Endothelial cell of umbilical vein (primary cell): ENCODE measurements around the gene PRPF8. TPM values are rescaled to one million over a fixed set of nuclear protein-coding genes. Genes with fewer than 3 reads are reported as not detected.

ENCODE experiments used
- BruUV-seq: library from RNA; stranded (reverse); fragments of 400-500 nt; replicated peaks from 2 replicates; lab custom pipeline; 2021; lab: Mats Ljungman, UMichigan
- CTCF ChIA-PET: fragments of 300-600, 350-600 bp; sonication (Branson Sonifier 250); formaldehyde crosslinking; loops from one replicate; lab custom pipeline; 2021; ENCODE audit warnings: antibody characterized with exemption, inconsistent platforms; lab: Charles Lee
- POLR2A ChIA-PET: fragments of 300-600, 350-600 bp; sonication (Branson Sonifier 250); formaldehyde crosslinking; loops from one replicate; lab custom pipeline; 2021; ENCODE audit warnings: antibody characterized with exemption, inconsistent platforms; lab: Charles Lee
- DNase-seq: peaks from one replicate; pipeline ENCODE4 v3.0.0-alpha.2; 2011; ENCODE audit warnings: low read depth, low spot score
- FAIRE-seq: peaks from 2 replicates; lab custom pipeline; 2011; peaks lifted over from hg19 to GRCh38; lab: Jason Lieb, UNC
- H2AFZ ChIP-seq: 2 replicates; pipeline ENCODE4 v1.6.0; 2012; ENCODE audit warnings: low read depth, low read length, control low read depth, inconsistent platforms
- H3K27ac ChIP-seq: 2 replicates; pipeline ENCODE4 v1.5.1; 2011; ENCODE audit warnings: low read depth, mild to moderate bottlenecking, control low read depth, low read length, moderate library complexity; ENCODE audit not compliant: insufficient read depth
- H3K27me3 ChIP-seq, 2 experiments: 2 replicates each; pipeline versions ENCODE4 v1.6.0 to v1.6.1; 2011; ENCODE audit warnings: low read length in 2 of 2, mixed read lengths in 1 of 2; ENCODE audit not compliant: control insufficient read depth in 2 of 2, insufficient read depth in 2 of 2
- H3K36me3 ChIP-seq, 2 experiments: 2 replicates in 1 of 2; 3 replicates in 1 of 2; pipeline ENCODE4 v1.5.1; 2011; ENCODE audit warnings: low read length in 2 of 2, mild to moderate bottlenecking in 1 of 2, moderate library complexity in 1 of 2; ENCODE audit not compliant: control insufficient read depth in 2 of 2, insufficient read depth in 2 of 2; ENCODE audit errors: extremely low read depth in 1 of 2
- H3K4me1 ChIP-seq: 3 replicates; pipeline ENCODE4 v1.5.1; 2011; ENCODE audit warnings: mild to moderate bottlenecking, low read length; ENCODE audit not compliant: control insufficient read depth, insufficient read depth; ENCODE audit errors: extremely low read depth
- H3K4me2 ChIP-seq: 2 replicates; pipeline ENCODE4 v1.6.1; 2011; ENCODE audit warnings: low read length, control low read depth, mixed read lengths; ENCODE audit not compliant: insufficient read depth
- H3K4me3 ChIP-seq, 3 experiments: fragments of 200-600 bp in 1 of 3; sonication (generic), shearing (Covaris generic) in 1 of 3; replicated peaks in 1 of 3; 2 replicates each; pipeline ENCODE4 v1.5.1; 2011 to 2016; ENCODE audit warnings: control low read depth in 3 of 3, low read length in 3 of 3, mild to moderate bottlenecking in 2 of 3, inconsistent platforms in 1 of 3, low read depth in 1 of 3, moderate library complexity in 1 of 3; ENCODE audit not compliant: insufficient read depth in 1 of 3
- H3K79me2 ChIP-seq: 2 replicates; pipeline ENCODE4 v1.6.0; 2012; ENCODE audit warnings: low read length, inconsistent platforms; ENCODE audit not compliant: control insufficient read depth, insufficient read depth
- H3K9ac ChIP-seq: replicated peaks from 2 replicates; pipeline ENCODE3; 2011; ENCODE audit warnings: low read length, control low read depth; ENCODE audit not compliant: insufficient read depth; ENCODE audit errors: extremely low read depth
- H3K9me1 ChIP-seq: replicated peaks from 3 replicates; pipeline ENCODE4 v1.6.0; 2011; ENCODE audit warnings: mild to moderate bottlenecking, low read length; ENCODE audit not compliant: control insufficient read depth, insufficient read depth; ENCODE audit errors: extremely low read depth
- H3K9me3 ChIP-seq: replicated peaks from 2 replicates; pipeline ENCODE4 v1.5.1; 2012; ENCODE audit warnings: low read length, inconsistent platforms; ENCODE audit not compliant: control insufficient read depth, insufficient read depth
- H4K20me1 ChIP-seq: replicated peaks from 2 replicates; pipeline ENCODE3; 2011; ENCODE audit warnings: mild to moderate bottlenecking, low read length; ENCODE audit not compliant: control insufficient read depth, insufficient read depth; ENCODE audit errors: extremely low read depth
- CTCF ChIP-seq, 2 donors: IDR thresholded peaks; 1 replicate in 1 of 2; 2 replicates in 1 of 2; pipeline ENCODE4 v1.5.1; 2011; ENCODE audit warnings: low read length in 2 of 2, mild to moderate bottlenecking in 2 of 2, moderate library complexity in 2 of 2, control low read depth in 1 of 2, inconsistent platforms in 1 of 2, low read depth in 1 of 2; ENCODE audit not compliant: insufficient read depth in 1 of 2; ENCODE audit errors: extremely low read depth in 1 of 2
- EZH2 ChIP-seq: IDR thresholded peaks from 2 replicates; pipeline ENCODE4 v1.6.1; 2012; ENCODE audit warnings: borderline replicate concordance, low read depth, mild to moderate bottlenecking, moderate library complexity, low read length, inconsistent platforms; ENCODE audit not compliant: severe bottlenecking
- FOS ChIP-seq: IDR thresholded peaks from 2 replicates; pipeline ENCODE4 v1.6.1; 2011; ENCODE audit warnings: mild to moderate bottlenecking, low read length, moderate library complexity, borderline replicate concordance; ENCODE audit not compliant: insufficient read depth
- GATA2 ChIP-seq: IDR thresholded peaks from 2 replicates; pipeline ENCODE4 v1.7.0; 2011; ENCODE audit warnings: low read depth, mild to moderate bottlenecking, moderate library complexity, mixed read lengths, low read length; ENCODE audit not compliant: insufficient read length, insufficient read depth
- JUN ChIP-seq: IDR thresholded peaks from 2 replicates; pipeline ENCODE4 v1.6.1; 2011; ENCODE audit warnings: borderline replicate concordance, low read depth; ENCODE audit not compliant: insufficient read length, insufficient read depth
- MAX ChIP-seq: IDR thresholded peaks from 2 replicates; pipeline ENCODE4 v1.6.1; 2011; ENCODE audit not compliant: insufficient read depth, insufficient read length
- MYC ChIP-seq: IDR thresholded peaks from one replicate; pipeline ENCODE4 v1.6.1; 2011; ENCODE audit warnings: mild to moderate bottlenecking, low read depth, low read length
- POLR2A ChIP-seq: IDR thresholded peaks from 2 replicates; pipeline ENCODE4 v1.6.1; 2012; ENCODE audit warnings: low read depth, mild to moderate bottlenecking, control low read depth, low read length
- POLR2AphosphoS5 ChIP-seq: IDR thresholded peaks from 2 replicates; pipeline ENCODE4 v1.6.1; 2012; ENCODE audit warnings: low read depth, mild to moderate bottlenecking, control low read depth, low read length, moderate library complexity; ENCODE audit not compliant: insufficient read depth
- dilution Hi-C: fragments of 300-500 bp; cut with MboI; formaldehyde crosslinking; loops from one replicate; pipeline ENCODE4 v1.15.0; 2019; ENCODE audit warnings: low sequenced_read_pairs; ENCODE audit not compliant: extremely low pct_ligation_motif_present
- intact Hi-C: fragments of 100-400 bp; cut with micrococcal nuclease; formaldehyde crosslinking; loops from one replicate; pipeline ENCODE4 v1.10.0; 2022
- polyA plus RNA-seq, 4 experiments: library from polyadenylated mRNA; depleted of rRNA in 3 of 4; stranded (reverse) in 3 of 4; unstranded in 1 of 4; fragments of >200 nt; gene quantifications; 2 replicates each; pipeline versions ENCODE4 v1.2.1 to v1.2.3, GENCODE V29; 2011 to 2012; ENCODE audit warnings: missing spikeins in 1 of 4
- total RNA-seq: library from RNA; stranded (reverse); gene quantifications from 2 replicates; pipeline ENCODE4 v1.2.3, GENCODE V29; 2021

PRPF8 gene
- total and polyA plus RNA-seq, 2 donors (not counting 3 experiments of a cell fraction or from before 2014, with no cell fraction given): 215 to 301 TPM

GRCh38 chr17:1625053-1625452 is 59.6 kb downstream of the PRPF8 start:
- POLR2A ChIA-PET: interaction anchor here (0.8 to 1.7 kb wide), 2 partner anchors 24 to 91 kb away, joined by 4 to 6 read pairs; no protein-coding TSS in a partner anchor
- Histone ChIP-seq H3K4me2 (peak overlapping the region; percentile 69), H3K9ac (peak overlapping the region; percentile 57), H3K36me3 (peaks cover 0 to 5% of the 10 kb centered on the region in 2 experiments), H3K79me2 (peaks cover 12% of the 10 kb centered on the region), H4K20me1 (no peaks in the 10 kb centered on the region), H3K4me1 (peaks cover 35% of the 10 kb centered on the region), H3K27ac (peak overlapping the region; percentile 78), H3K9me3 (no peaks in the 10 kb centered on the region), H2AFZ (peak overlapping the region; percentile 14), H3K27me3 (no peaks in the 10 kb centered on the region), H3K9me1 (no peaks in the 10 kb centered on the region), H3K4me3 (no peak overlapping the region)
- FAIRE-seq (peak; percentile 98), DNase-seq (peak; percentile 66)
- dilution Hi-C loops (no loop called here), intact Hi-C loops (loop anchor here (1.0 to 5.0 kb wide), 3 partner anchors 8 to 368 kb away; partner anchors contain the start of gene TRARG1)
- BruUV-seq: no TSS peak
- CTCF ChIA-PET: interaction anchor here (0.8 to 10.0 kb wide), 6 partner anchors 10 to 365 kb away, joined by 3 to 459 read pairs (median 5); partner anchors contain the start of genes RILP and SCARF1
- TF ChIP-seq GATA2 (no peak), FOS (peak; percentile 74), POLR2A (peak; percentile 72), JUN (no peak)

- peak overlapping the region; percentile 69 for H3K4me2 ChIP-seq
- intact Hi-C loops: loop anchor here (1.0 to 5.0 kb wide), 3 partner anchors 7 to 367 kb away; partner anchors contain the start of gene TRARG1
- FAIRE-seq (no peak), DNase-seq (no peak)
- H3K27me3 ChIP-seq: no peaks in the 10 kb centered on the region
- H3K9me1 ChIP-seq: no peaks in the 10 kb centered on the region
- CTCF ChIA-PET: interaction anchor here (0.8 to 10.0 kb wide), 5 partner anchors 11 to 365 kb away, joined by 3 to 459 read pairs (median 6); partner anchors contain the start of gene RILP
- peak overlapping the region; percentile 78 for H3K27ac ChIP-seq
- peaks cover 33% of the 10 kb centered on the region for H3K4me1 ChIP-seq
- peak overlapping the region; percentile 57 for H3K9ac ChIP-seq
- POLR2A ChIA-PET: interaction anchor here (0.8 kb wide), 1 partner anchor 24 kb away, joined by 4 read pairs; no protein-coding TSS in a partner anchor
- BruUV-seq: no TSS peak
- H4K20me1 ChIP-seq: no peaks in the 10 kb centered on the region
- H3K9me3 ChIP-seq: no peaks in the 10 kb centered on the region
- H3K4me3 ChIP-seq: no peak overlapping the region
- dilution Hi-C loops: no loop called here
- TF ChIP-seq EZH2 (no peak), JUN (no peak), POLR2AphosphoS5 (no peak), POLR2A (no peak), MYC (no peak), GATA2 (no peak), CTCF (IDR thresholded peaks at IDR 0.05; ENCODE audit: extremely low read depth in 1 of 2, insufficient read depth in 1 of 2, low read depth in 1 of 2, low read length in 2 of 2) (no peak), FOS (no peak), MAX (no peak)
- peaks cover 12% of the 10 kb centered on the region for H3K79me2 ChIP-seq
- H2AFZ ChIP-seq: peak overlapping the region; percentile 14
- H3K36me3 ChIP-seq: peaks cover 0 to 5% of the 10 kb centered on the region in 2 experiments
Observed at GRCh38 chr17:1624650-1625049, 60.0 kb downstream of the PRPF8 start.
